Neural cell (in vitro differentiated cells): Measurements from ENCODE around the gene PDK1. TPM values are rescaled to one million over a fixed set of nuclear protein-coding genes. Genes with fewer than 3 reads are reported as not detected.
"Not testable (repeated sequence)": the region's sequence is repeated elsewhere in the genome, so short reads cannot be mapped to it uniquely, and the experiment has no call there.

Source experiments
- H2AFZ ChIP-seq: fragments of 200-600, 300-800 bp; sonication (generic), shearing (Covaris generic); 2 replicates; pipeline ENCODE4 v1.6.0; 2014; ENCODE audit warnings: low read depth, mild to moderate bottlenecking, antibody characterized with exemption, low read length, moderate library complexity
- H3F3A ChIP-seq: fragments of 200-600 bp; shearing (Covaris generic); 2 replicates; pipeline ENCODE4 v1.6.1; 2016; ENCODE audit warnings: mild to moderate bottlenecking, moderate library complexity, mixed read lengths, antibody characterized with exemption, low read length; ENCODE audit not compliant: insufficient read depth, poor library complexity, severe bottlenecking
- H3K27ac ChIP-seq: fragments of 200-600, 300-800 bp; sonication (generic), shearing (Covaris generic); 2 replicates; pipeline ENCODE4 v1.5.1; 2014; ENCODE audit warnings: mild to moderate bottlenecking, low read length, moderate library complexity
- H3K27me3 ChIP-seq: fragments of 300-800, 200-600 bp; sonication (generic), shearing (Covaris generic); 2 replicates; pipeline ENCODE4 v1.6.0; 2014; ENCODE audit warnings: mild to moderate bottlenecking, low read depth, low read length, moderate library complexity; ENCODE audit not compliant: insufficient read depth
- H3K36me3 ChIP-seq: fragments of 300-800, 200-600 bp; sonication (generic), shearing (Covaris generic); 2 replicates; pipeline ENCODE4 v1.5.1; 2014; ENCODE audit warnings: mild to moderate bottlenecking, antibody characterized with exemption, low read length, moderate library complexity; ENCODE audit not compliant: insufficient read depth
- H3K4me2 ChIP-seq: fragments of 300-800, 200-600 bp; sonication (generic), shearing (Covaris generic); 2 replicates; pipeline ENCODE4 v1.6.0; 2014; ENCODE audit warnings: mild to moderate bottlenecking, low read length
- H3K4me3 ChIP-seq: fragments of 300-800, 200-600 bp; sonication (generic), shearing (Covaris generic); 2 replicates; pipeline ENCODE4 v1.5.1; 2014; ENCODE audit warnings: mild to moderate bottlenecking, low read length, moderate library complexity
- H3K79me2 ChIP-seq: fragments of 200-600 bp; shearing (Covaris generic); replicated peaks from 2 replicates; pipeline ENCODE4 v1.6.0; 2014; ENCODE audit warnings: mild to moderate bottlenecking, low read length, moderate library complexity; ENCODE audit not compliant: insufficient read depth
- H3K9ac ChIP-seq: fragments of 300-800, 200-600 bp; sonication (generic), shearing (Covaris generic); 2 replicates; pipeline ENCODE4 v1.6.1; 2016; ENCODE audit warnings: mild to moderate bottlenecking, low read length, mixed read lengths
- H3K9me2 ChIP-seq: fragments of 200-600 bp; shearing (Covaris generic); 2 replicates; pipeline ENCODE4 v1.6.1; 2016; ENCODE audit warnings: mild to moderate bottlenecking, low read length, mixed read lengths; ENCODE audit not compliant: insufficient read depth
- H3K9me3 ChIP-seq: fragments of 200-600, 300-800 bp; sonication (generic), shearing (Covaris generic); 2 replicates; pipeline ENCODE4 v1.6.1; 2016; ENCODE audit warnings: mild to moderate bottlenecking, mixed run types, low read length, moderate library complexity, mixed read lengths
- H4K20me1 ChIP-seq: fragments of 200-600 bp; shearing (Covaris generic); 2 replicates; pipeline ENCODE4 v1.6.1; 2016; ENCODE audit warnings: mild to moderate bottlenecking, mixed run types; ENCODE audit not compliant: insufficient read depth
- EP300 ChIP-seq: fragments of 450-650 bp; conservative IDR thresholded peaks from 2 replicates; pipeline ENCODE4 v1.6.1; 2014; ENCODE audit warnings: antibody characterized with exemption, mild to moderate bottlenecking, moderate library complexity; ENCODE audit not compliant: poor library complexity, severe bottlenecking
- EZH2 ChIP-seq: fragments of 200-600, 300-800 bp; shearing (Covaris generic), sonication (generic); IDR thresholded peaks from 2 replicates; pipeline ENCODE4 v1.6.1; 2014; ENCODE audit warnings: antibody characterized with exemption, low read length, borderline replicate concordance, mild to moderate bottlenecking; ENCODE audit not compliant: insufficient read depth, poor library complexity, severe bottlenecking
- MXI1 ChIP-seq: fragments of 450-650 bp; conservative IDR thresholded peaks from 2 replicates; pipeline ENCODE4 v1.6.1; 2014; ENCODE audit warnings: antibody characterized with exemption, mild to moderate bottlenecking; ENCODE audit not compliant: poor library complexity, severe bottlenecking
- RAD21 ChIP-seq: fragments of 450-650 bp; conservative IDR thresholded peaks from 2 replicates; pipeline ENCODE4 v1.6.1; 2014; ENCODE audit warnings: antibody characterized with exemption, mild to moderate bottlenecking, moderate library complexity
- SMC3 ChIP-seq: fragments of 450-650 bp; conservative IDR thresholded peaks from 2 replicates; pipeline ENCODE4 v1.6.1; 2014; ENCODE audit warnings: antibody characterized with exemption, mild to moderate bottlenecking, moderate library complexity; ENCODE audit not compliant: poor library complexity
- TAF1 ChIP-seq: IDR thresholded peaks from 2 replicates; pipeline ENCODE4 v1.6.1; 2012; ENCODE audit warnings: low read depth
- polyA plus RNA-seq: library from polyadenylated mRNA; depleted of rRNA; stranded (reverse); fragments of >200 nt; gene quantifications from 2 replicates; pipeline ENCODE4 v1.2.3, GENCODE V29; 2014
- TF ChIP-seq, protein P1 (sequence below): fragments of 450-650 bp; IDR thresholded peaks from 2 replicates; pipeline ENCODE4 v1.5.1; 2014; ENCODE audit warnings: antibody characterized with exemption, mild to moderate bottlenecking, moderate library complexity; ENCODE audit not compliant: poor library complexity, severe bottlenecking
- TF ChIP-seq, protein P2 (sequence below): IDR thresholded peaks from 2 replicates; pipeline ENCODE4 v1.6.1; 2012; ENCODE audit warnings: borderline replicate concordance

PDK1 gene
- polyA plus RNA-seq, 1 donor from 2014 or later = 10.8 TPM

DNA sequence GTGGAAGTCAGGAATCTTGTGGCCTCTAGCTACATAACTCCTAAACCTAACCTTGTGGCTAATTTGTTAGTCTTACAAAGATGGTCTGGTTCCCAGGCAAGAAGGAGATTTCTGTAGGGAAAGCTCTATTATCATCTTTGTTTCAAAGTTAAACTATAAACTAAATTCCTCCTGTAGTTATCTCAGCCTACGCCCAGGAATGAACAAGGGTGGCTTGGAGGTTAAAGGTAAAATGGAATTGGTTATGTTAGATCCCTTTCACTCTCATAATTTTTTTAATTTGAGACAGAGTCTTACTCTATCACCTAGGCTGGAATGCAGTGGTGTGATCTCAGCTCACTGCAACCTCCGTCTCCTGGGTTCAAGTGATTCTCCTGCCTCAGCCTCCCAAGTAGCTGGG is 24.6 kb upstream of the PDK1 start:
- no peak for TF ChIP-seq MXI1

DNA sequence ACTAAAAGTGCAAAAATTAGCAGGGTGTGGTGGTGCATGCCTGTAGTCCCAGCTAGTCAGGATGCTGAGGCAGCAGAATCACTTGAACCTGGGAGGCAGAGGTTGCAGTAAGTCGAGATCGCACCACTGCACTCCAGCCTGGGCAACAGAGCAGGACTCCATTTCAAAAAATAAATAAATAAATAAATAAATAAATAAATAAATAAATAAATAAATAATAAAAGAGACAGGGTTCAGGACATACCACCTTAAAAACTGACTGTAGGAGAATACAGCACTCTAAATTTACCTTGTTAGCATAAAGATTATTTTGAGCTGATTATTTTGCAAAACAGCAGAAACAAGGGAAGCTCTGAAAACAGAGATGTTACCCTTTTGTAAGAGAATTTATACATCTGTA is 23.4 kb upstream of the PDK1 start:
- H3K27ac ChIP-seq, H2AFZ ChIP-seq, H3K9me3 ChIP-seq, H4K20me1 ChIP-seq, H3F3A ChIP-seq, H3K4me2 ChIP-seq, H3K4me3 ChIP-seq, H3K9ac ChIP-seq, H3K27me3 ChIP-seq, H3K79me2 ChIP-seq, H3K36me3 ChIP-seq, H3K9me2 ChIP-seq: not testable (repeated sequence)

More for the DNA sequence above, 24.6 kb upstream of the PDK1 start:
- no peak overlapping the region for H3K9ac ChIP-seq
- no peaks in the 10 kb centered on the region for H3K79me2 ChIP-seq
- no peaks in the 10 kb centered on the region for H4K20me1 ChIP-seq
- no peaks in the 10 kb centered on the region for H3K36me3 ChIP-seq
- no peaks in the 10 kb centered on the region for H3K9me2 ChIP-seq
- no peak overlapping the region for H3K4me3 ChIP-seq
- no peaks in the 10 kb centered on the region for H3F3A ChIP-seq
- no peak overlapping the region for H2AFZ ChIP-seq
- H3K27me3 ChIP-seq = no peaks in the 10 kb centered on the region
- H3K27ac ChIP-seq = no peak overlapping the region
- H3K4me2 ChIP-seq = no peak overlapping the region
- no peaks in the 10 kb centered on the region for H3K9me3 ChIP-seq

DNA sequence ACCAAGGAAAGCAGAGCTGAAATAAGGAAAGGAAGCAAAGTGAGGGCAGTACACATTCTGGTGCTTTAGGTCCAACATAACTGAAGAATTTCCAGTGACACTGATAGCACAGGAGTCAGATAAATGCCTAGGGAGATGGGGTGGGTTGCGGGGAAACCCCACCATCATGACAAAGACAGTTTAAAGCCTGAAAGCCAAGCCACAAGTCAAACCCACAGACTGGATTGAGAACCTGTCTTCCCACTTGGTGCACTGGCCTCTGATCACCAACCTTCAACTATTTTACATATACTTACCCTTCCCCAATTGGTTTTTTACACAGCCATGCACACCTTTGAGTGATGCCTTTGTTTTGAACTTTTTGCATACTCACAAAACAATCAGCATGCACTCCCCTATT is 22.2 kb upstream of the PDK1 start:
- H3K9me2 ChIP-seq = no peaks in the 10 kb centered on the region
- H3K9ac ChIP-seq = no peak overlapping the region
- H3K36me3 ChIP-seq = no peaks in the 10 kb centered on the region
- H3K9me3 ChIP-seq = no peaks in the 10 kb centered on the region
- H2AFZ ChIP-seq = no peak overlapping the region
- no peaks in the 10 kb centered on the region for H3K27me3 ChIP-seq
- TF ChIP-seq TAF1 (no peak), SMC3 (no peak), MXI1 (no peak), EZH2 (no peak), EP300 (no peak), RAD21 (no peak)
- TF ChIP-seq, protein P1, sequence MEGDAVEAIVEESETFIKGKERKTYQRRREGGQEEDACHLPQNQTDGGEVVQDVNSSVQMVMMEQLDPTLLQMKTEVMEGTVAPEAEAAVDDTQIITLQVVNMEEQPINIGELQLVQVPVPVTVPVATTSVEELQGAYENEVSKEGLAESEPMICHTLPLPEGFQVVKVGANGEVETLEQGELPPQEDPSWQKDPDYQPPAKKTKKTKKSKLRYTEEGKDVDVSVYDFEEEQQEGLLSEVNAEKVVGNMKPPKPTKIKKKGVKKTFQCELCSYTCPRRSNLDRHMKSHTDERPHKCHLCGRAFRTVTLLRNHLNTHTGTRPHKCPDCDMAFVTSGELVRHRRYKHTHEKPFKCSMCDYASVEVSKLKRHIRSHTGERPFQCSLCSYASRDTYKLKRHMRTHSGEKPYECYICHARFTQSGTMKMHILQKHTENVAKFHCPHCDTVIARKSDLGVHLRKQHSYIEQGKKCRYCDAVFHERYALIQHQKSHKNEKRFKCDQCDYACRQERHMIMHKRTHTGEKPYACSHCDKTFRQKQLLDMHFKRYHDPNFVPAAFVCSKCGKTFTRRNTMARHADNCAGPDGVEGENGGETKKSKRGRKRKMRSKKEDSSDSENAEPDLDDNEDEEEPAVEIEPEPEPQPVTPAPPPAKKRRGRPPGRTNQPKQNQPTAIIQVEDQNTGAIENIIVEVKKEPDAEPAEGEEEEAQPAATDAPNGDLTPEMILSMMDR = no peak
- TF ChIP-seq, protein P2, sequence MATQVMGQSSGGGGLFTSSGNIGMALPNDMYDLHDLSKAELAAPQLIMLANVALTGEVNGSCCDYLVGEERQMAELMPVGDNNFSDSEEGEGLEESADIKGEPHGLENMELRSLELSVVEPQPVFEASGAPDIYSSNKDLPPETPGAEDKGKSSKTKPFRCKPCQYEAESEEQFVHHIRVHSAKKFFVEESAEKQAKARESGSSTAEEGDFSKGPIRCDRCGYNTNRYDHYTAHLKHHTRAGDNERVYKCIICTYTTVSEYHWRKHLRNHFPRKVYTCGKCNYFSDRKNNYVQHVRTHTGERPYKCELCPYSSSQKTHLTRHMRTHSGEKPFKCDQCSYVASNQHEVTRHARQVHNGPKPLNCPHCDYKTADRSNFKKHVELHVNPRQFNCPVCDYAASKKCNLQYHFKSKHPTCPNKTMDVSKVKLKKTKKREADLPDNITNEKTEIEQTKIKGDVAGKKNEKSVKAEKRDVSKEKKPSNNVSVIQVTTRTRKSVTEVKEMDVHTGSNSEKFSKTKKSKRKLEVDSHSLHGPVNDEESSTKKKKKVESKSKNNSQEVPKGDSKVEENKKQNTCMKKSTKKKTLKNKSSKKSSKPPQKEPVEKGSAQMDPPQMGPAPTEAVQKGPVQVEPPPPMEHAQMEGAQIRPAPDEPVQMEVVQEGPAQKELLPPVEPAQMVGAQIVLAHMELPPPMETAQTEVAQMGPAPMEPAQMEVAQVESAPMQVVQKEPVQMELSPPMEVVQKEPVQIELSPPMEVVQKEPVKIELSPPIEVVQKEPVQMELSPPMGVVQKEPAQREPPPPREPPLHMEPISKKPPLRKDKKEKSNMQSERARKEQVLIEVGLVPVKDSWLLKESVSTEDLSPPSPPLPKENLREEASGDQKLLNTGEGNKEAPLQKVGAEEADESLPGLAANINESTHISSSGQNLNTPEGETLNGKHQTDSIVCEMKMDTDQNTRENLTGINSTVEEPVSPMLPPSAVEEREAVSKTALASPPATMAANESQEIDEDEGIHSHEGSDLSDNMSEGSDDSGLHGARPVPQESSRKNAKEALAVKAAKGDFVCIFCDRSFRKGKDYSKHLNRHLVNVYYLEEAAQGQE = no peak
- H3K4me2 ChIP-seq = no peak overlapping the region
- no peak overlapping the region for H3K4me3 ChIP-seq
- no peaks in the 10 kb centered on the region for H3F3A ChIP-seq
- no peak overlapping the region for H3K27ac ChIP-seq
- no peaks in the 10 kb centered on the region for H4K20me1 ChIP-seq
- H3K79me2 ChIP-seq = no peaks in the 10 kb centered on the region
